Activated naive CD8-positive, alpha-beta T cell (primary cell): ENCODE measurements around the gene GNG3.

Source experiments
- H3K27ac Mint-ChIP-seq: one replicate; pipeline ENCODE4 v1.8.0; 2021; ENCODE audit warnings: mixed read lengths
- H3K27me3 Mint-ChIP-seq: one replicate; pipeline ENCODE4 v1.8.0; 2021; ENCODE audit warnings: mixed read lengths
- H3K36me3 Mint-ChIP-seq: one replicate; pipeline ENCODE4 v1.8.0; 2021; ENCODE audit warnings: mixed read lengths
- H3K4me1 Mint-ChIP-seq: one replicate; pipeline ENCODE4 v1.8.0; 2021; ENCODE audit warnings: low read depth, mixed read lengths
- H3K4me3 Mint-ChIP-seq: one replicate; pipeline ENCODE4 v1.8.0; 2021; ENCODE audit warnings: mild to moderate bottlenecking, mixed read lengths
- H3K9me3 Mint-ChIP-seq: one replicate; pipeline ENCODE4 v1.8.0; 2021; ENCODE audit warnings: low read depth, mixed read lengths

GNG3 gene

DNA sequence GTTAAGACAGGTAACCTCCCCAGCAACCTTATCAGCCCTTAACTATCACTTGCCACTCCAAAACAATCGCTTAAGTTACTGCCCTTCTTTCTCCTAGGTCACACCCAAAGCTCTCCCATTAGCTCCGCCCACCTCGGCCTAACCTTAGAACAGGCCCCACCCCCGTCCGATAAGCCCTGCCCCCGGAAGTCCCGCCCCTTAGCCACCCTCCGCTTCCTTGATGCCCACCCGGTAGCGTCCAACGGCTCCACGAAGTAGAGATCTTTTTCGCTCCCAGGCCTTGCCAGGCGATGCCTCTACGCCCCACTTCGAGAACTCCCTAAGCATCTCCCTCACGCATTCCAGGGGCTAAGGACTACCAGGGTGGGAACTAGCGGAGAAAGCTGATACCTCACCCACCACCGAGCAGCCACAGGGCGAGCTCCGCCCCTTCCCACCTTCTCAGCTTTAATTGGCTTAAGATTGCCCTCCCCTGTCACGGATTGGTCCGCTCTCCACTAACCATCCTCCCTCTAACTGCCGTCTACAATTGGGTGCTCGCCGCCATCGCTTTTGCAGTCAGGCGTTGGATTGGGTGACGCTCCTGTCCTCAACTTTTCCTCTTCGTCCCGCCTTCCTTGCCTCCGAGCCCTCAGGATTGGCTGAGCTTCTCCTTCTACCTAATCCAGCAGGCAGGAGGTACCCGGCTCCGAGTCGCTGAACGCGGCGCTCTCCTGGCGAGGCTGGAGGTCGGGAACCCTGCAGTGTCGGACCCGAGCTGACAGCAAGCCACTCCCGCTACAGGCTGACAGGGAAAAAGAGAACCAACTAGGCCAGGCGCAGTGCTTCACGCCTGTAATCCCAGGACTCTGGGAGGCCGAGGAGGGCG is 46.5 kb downstream of the GNG3 start, which contains the start of gene ZBTB3:
Gene ZBTB3, minus strand, starts transcription at position 425 of the 868 bp plus-strand sequence. CDS start 496 bp downstream, outside the sequence.
- Mint-ChIP-seq H3K27me3 (no peaks in the 10 kb centered on the region), H3K4me3 (peak within 1 kb of the TSS; percentile 97), H3K36me3 (peaks cover 2% of the 10 kb centered on the region), H3K27ac (peak within 1 kb of the TSS; percentile 98), H3K4me1 (peaks cover 26% of the 10 kb centered on the region), H3K9me3 (no peaks in the 10 kb centered on the region)

DNA sequence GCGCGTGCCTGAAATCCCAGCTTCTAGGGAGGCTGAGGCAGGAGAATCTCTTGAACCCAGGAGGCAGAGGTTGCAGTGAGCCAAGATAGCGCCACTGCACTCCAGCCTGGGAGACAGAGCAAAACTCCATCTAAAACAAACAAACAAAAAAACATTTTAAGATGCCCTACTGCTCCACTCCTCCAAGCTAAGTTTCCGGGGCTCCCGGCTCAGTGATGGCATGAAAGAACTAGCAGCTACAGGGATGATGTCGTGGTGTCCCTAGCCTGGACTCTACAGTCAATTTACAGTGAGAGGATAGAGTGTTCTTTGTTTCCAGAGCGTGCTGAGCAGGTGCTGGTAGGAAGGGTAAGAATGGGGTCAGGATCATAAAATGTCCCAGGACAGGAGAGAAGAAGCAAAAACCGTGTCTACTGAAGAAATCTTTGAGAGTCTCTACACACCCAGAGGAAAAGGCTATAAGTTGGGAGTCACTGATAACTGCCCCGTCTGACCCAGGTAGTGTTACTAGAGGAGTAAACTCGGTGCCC is 47.7 kb downstream of the GNG3 start:
- Mint-ChIP-seq H3K4me1 (peaks cover 19% of the 10 kb centered on the region), H3K36me3 (peaks cover 2% of the 10 kb centered on the region), H3K4me3 (peak overlapping the region; percentile 68), H3K27me3 (no peaks in the 10 kb centered on the region), H3K9me3 (no peaks in the 10 kb centered on the region), H3K27ac (no peak overlapping the region)

DNA sequence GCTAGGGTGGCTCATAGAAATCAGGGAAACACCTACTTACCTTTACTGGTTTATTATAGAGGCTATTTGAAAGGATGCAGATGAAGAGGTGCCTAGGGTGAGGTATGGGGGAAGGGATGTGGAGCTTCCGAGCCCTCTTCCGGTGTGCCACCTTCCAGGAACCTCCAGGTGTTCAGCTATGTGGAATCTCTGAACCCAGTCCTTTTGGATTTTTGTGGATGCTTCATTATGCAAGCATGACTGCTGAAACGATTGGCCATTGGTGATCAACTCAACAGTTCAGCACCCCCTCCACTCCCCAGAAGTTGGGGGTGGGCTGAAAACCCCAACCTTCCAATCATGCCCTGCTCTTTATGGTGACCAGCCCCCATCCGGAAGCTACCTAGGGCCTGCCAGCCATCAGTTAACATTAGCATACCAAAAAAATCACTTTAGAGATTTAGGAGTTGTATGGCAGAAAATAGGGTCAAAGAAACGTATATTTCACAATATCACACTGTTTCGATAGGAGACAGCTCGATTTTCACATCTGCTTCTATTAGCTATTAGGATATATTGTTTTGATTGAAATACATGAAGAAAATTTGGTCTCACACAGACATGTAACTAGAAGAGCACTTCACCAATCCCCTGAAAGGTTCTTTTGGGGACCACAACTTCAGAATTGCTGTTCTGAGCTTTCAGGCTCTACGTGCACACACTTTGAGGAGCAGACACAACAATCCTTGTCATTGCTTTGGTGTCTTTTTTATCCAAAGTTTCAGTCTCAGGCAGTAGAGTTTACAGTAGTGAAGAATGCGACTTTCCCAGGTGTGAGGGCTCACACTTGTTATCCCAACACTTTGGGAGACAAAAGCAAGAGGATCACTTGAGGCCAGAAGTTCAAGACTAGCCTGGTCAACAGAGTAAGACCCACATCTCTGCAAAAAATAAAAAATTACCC is 50.6 kb downstream of the GNG3 start:
- Mint-ChIP-seq H3K4me3 (no peak overlapping the region), H3K36me3 (peaks cover 2% of the 10 kb centered on the region), H3K9me3 (no peaks in the 10 kb centered on the region)

More for the DNA sequence above, 50.6 kb downstream of the GNG3 start:
- H3K27ac Mint-ChIP-seq: no peak overlapping the region
- no peaks in the 10 kb centered on the region for H3K27me3 Mint-ChIP-seq
- H3K4me1 Mint-ChIP-seq: peaks cover 18% of the 10 kb centered on the region
